ENCODE data around the gene SH3YL1.

Gene SH3YL1

DNA sequence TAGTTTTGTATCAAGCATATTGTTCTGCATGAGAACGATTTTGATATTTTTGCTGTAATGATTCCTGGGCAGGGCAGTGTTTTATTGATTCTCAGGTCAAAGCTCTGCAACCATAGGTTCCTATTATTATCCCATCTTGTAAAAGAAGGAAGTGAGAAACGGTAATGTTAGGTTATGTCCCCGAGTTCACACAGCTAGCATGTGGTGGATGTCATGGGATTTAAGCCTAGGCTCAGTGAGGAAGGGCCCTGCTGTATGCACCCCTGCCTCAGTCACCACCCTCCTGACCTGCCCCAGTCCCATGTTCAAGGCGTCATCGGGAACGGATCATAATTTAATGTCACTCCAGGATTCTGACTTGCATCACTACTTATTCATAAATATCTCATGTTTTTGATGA is 11.6 kb upstream of the SH3YL1 start:
- DNase-seq (ENCODE audit: extremely low read depth, low read depth), result no peak
- TF ChIP-seq, protein P1, sequence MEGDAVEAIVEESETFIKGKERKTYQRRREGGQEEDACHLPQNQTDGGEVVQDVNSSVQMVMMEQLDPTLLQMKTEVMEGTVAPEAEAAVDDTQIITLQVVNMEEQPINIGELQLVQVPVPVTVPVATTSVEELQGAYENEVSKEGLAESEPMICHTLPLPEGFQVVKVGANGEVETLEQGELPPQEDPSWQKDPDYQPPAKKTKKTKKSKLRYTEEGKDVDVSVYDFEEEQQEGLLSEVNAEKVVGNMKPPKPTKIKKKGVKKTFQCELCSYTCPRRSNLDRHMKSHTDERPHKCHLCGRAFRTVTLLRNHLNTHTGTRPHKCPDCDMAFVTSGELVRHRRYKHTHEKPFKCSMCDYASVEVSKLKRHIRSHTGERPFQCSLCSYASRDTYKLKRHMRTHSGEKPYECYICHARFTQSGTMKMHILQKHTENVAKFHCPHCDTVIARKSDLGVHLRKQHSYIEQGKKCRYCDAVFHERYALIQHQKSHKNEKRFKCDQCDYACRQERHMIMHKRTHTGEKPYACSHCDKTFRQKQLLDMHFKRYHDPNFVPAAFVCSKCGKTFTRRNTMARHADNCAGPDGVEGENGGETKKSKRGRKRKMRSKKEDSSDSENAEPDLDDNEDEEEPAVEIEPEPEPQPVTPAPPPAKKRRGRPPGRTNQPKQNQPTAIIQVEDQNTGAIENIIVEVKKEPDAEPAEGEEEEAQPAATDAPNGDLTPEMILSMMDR (IDR thresholded peaks at IDR 0.05; ENCODE audit: low read depth, low read length, missing control alignments), result no peak
- no peak overlapping the region for H3K4me3 ChIP-seq (replicated peaks; ENCODE audit: low read depth, low read length)

GRCh38 chr2:274503-274902 is 10.7 kb upstream of the SH3YL1 start:
- TF ChIP-seq, protein P1 (IDR thresholded peaks at IDR 0.05; ENCODE audit: low read depth, low read length, missing control alignments), result peak; percentile 18
- no peak overlapping the region for H3K4me3 ChIP-seq (replicated peaks; ENCODE audit: low read depth, low read length)
- no peak for DNase-seq (ENCODE audit: extremely low read depth, low read depth)

- TF ChIP-seq, protein P1 (IDR thresholded peaks at IDR 0.05; ENCODE audit: low read depth, low read length, missing control alignments), result no peak
Observed at GRCh38 chr2:273333-273732, 9.5 kb upstream of the SH3YL1 start.

DNA sequence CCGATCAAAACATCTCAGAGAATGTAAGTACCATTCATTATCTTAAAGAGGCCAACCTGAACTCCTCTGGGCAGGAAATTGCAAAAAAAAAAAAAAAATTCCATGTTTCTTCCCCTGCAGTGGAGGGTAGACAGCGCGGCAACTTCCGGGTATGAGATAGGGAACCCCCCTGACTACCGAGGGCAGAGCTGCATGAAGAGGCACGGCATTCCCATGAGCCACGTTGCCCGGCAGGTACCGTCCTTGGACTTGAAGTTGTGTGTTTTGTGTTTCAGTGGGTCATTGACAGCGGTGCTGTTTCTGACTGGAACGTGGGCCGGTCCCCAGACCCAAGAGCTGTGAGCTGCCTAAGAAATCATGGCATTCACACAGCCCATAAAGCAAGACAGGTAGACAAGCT is 8.1 kb upstream of the SH3YL1 start:
- TF ChIP-seq, protein P1 (IDR thresholded peaks at IDR 0.05; ENCODE audit: low read depth, low read length, missing control alignments), result no peak
- DNase-seq (ENCODE audit: extremely low read depth, low read depth), result no peak

More at GRCh38 chr2:273333-273732, 9.5 kb upstream of the SH3YL1 start:
- no peak overlapping the region for H3K4me3 ChIP-seq (replicated peaks; ENCODE audit: low read depth, low read length)
- no peak for DNase-seq (ENCODE audit: extremely low read depth, low read depth)

GRCh38 chr2:270861-271260 is 7.0 kb upstream of the SH3YL1 start:
- TF ChIP-seq, protein P1 (IDR thresholded peaks at IDR 0.05; ENCODE audit: low read depth, low read length, missing control alignments), result no peak
- no peak for DNase-seq (ENCODE audit: extremely low read depth, low read depth)
- no peak overlapping the region for H3K4me3 ChIP-seq (replicated peaks; ENCODE audit: low read depth, low read length)

More for the DNA sequence above, 8.1 kb upstream of the SH3YL1 start:
- no peak overlapping the region for H3K4me3 ChIP-seq (replicated peaks; ENCODE audit: low read depth, low read length)

GRCh38 chr2:269356-270030 is 5.7 kb upstream of the SH3YL1 start:
- TF ChIP-seq, protein P1 (IDR thresholded peaks at IDR 0.05; ENCODE audit: low read depth, low read length, missing control alignments), result no peak
- DNase-seq (ENCODE audit: extremely low read depth, low read depth), result no peak
- no peak overlapping the region for H3K4me3 ChIP-seq (replicated peaks; ENCODE audit: low read depth, low read length)

DNA sequence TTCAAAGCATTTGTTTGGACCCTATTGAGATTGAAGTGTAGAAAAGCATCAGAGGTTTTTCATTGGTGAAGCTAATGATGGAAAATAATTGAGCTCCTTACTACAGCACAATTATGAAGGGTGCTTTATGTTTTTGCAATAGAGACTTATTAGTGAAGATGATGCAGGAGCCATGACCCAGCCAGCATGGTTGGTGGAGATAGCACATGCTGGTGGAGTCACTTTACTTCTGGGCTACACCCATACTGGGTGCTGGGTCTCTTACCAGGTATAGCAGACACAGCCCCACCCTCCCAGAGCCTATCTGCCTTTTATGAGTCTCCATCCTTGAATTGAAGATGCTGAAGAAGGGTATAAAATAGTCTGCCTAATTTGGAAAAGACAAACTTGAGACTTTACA is 4.5 kb upstream of the SH3YL1 start:
- H3K4me3 ChIP-seq (replicated peaks; ENCODE audit: low read depth, low read length), result no peak overlapping the region
- TF ChIP-seq, protein P1 (IDR thresholded peaks at IDR 0.05; ENCODE audit: low read depth, low read length, missing control alignments), result no peak
- no peak for DNase-seq (ENCODE audit: extremely low read depth, low read depth)
